ENCODE results near the gene SPEN.

Gene SPEN

GRCh38 chr1:15941899-15942660 is 94.6 kb downstream of the SPEN start:
- Histone ChIP-seq H3K4me1 (ENCODE audit: control insufficient read depth, insufficient read depth, low read length) (no peaks in the 10 kb centered on the region), H3K36me3 (ENCODE audit: control insufficient read depth, insufficient read depth, low read length) (peaks cover 63% of the 10 kb centered on the region), H3K9me3 (ENCODE audit: control insufficient read depth, low read length) (no peaks in the 10 kb centered on the region), H3K27ac (ENCODE audit: insufficient read depth, low read depth, low read length, poor library complexity, severe bottlenecking) (no peak overlapping the region), H3K27me3 (ENCODE audit: control insufficient read depth, insufficient read depth, low read length, poor library complexity, severe bottlenecking) (no peaks in the 10 kb centered on the region), H3K4me3 (ENCODE audit: insufficient read depth, low read depth, low read length) (no peak overlapping the region)
- WGBS, 2 experiments: 95 to 96% methylated on average over 32 of the region's 32 CpGs

GRCh38 chr1:15942661-15943327 is 95.3 kb downstream of the SPEN start:
- Histone ChIP-seq H3K27ac (ENCODE audit: insufficient read depth, low read depth, low read length, poor library complexity, severe bottlenecking) (no peak overlapping the region), H3K9me3 (ENCODE audit: control insufficient read depth, low read length) (no peaks in the 10 kb centered on the region), H3K27me3 (ENCODE audit: control insufficient read depth, insufficient read depth, low read length, poor library complexity, severe bottlenecking) (no peaks in the 10 kb centered on the region), H3K36me3 (ENCODE audit: control insufficient read depth, insufficient read depth, low read length) (peaks cover 59% of the 10 kb centered on the region), H3K4me3 (ENCODE audit: insufficient read depth, low read depth, low read length) (no peak overlapping the region), H3K4me1 (ENCODE audit: control insufficient read depth, insufficient read depth, low read length) (no peaks in the 10 kb centered on the region)
- WGBS, 2 experiments: 95 to 96% methylated on average over 18 of the region's 18 CpGs

DNA sequence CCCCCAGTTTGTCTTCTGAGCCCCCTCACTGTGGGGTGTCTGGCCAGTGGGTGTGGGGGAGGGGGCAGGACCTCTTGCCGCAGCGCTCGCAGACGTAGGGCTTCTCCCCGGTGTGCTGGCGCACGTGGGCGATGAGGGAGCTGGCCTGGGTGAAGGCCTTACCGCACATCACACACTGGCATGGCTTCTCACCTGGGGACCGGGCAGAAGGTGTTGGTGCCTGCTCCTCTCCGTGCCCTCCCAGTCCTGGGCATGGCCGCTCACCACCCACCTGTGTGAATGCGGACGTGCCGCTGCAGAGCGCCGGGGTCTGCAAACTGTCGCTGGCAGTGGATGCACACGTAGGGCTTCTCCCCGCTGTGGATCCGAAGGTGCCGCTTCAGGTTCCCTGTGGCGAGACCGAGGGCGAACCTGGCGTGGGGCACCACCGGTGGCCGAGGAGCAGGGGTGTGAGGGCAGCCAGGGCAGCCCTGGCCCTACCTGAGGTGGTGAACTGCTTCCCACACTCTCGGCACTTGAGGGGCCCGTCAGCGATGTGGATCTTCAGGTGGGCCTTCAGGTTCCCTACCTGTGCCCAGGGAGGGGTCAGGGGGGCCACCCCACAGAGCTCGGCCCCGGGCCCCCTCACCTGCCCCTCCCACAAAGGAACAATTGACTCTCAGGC is 96.0 kb downstream of the SPEN start:
- 96% methylated on average over 33 of the region's 33 CpGs for WGBS, 2 experiments
- H3K4me1 ChIP-seq (ENCODE audit: control insufficient read depth, insufficient read depth, low read length): peaks cover 3% of the 10 kb centered on the region
- no peak overlapping the region for H3K4me3 ChIP-seq (ENCODE audit: insufficient read depth, low read depth, low read length)
- H3K27ac ChIP-seq (ENCODE audit: insufficient read depth, low read depth, low read length, poor library complexity, severe bottlenecking): no peak overlapping the region
- no peaks in the 10 kb centered on the region for H3K9me3 ChIP-seq (ENCODE audit: control insufficient read depth, low read length)
- H3K36me3 ChIP-seq (ENCODE audit: control insufficient read depth, insufficient read depth, low read length): peaks cover 57% of the 10 kb centered on the region
- no peaks in the 10 kb centered on the region for H3K27me3 ChIP-seq (ENCODE audit: control insufficient read depth, insufficient read depth, low read length, poor library complexity, severe bottlenecking)

GRCh38 chr1:15943992-15944307 is 96.4 kb downstream of the SPEN start:
- H3K27me3 ChIP-seq (ENCODE audit: control insufficient read depth, insufficient read depth, low read length, poor library complexity, severe bottlenecking): no peaks in the 10 kb centered on the region
- no peaks in the 10 kb centered on the region for H3K9me3 ChIP-seq (ENCODE audit: control insufficient read depth, low read length)
- H3K27ac ChIP-seq (ENCODE audit: insufficient read depth, low read depth, low read length, poor library complexity, severe bottlenecking): no peak overlapping the region
- H3K4me1 ChIP-seq (ENCODE audit: control insufficient read depth, insufficient read depth, low read length): peaks cover 8% of the 10 kb centered on the region
- no peak overlapping the region for H3K4me3 ChIP-seq (ENCODE audit: insufficient read depth, low read depth, low read length)
- 96 to 97% methylated on average over 22 of the region's 22 CpGs for WGBS, 2 experiments
- H3K36me3 ChIP-seq (ENCODE audit: control insufficient read depth, insufficient read depth, low read length): peaks cover 52% of the 10 kb centered on the region

GRCh38 chr1:15944308-15945010 is 97.0 kb downstream of the SPEN start:
- Histone ChIP-seq H3K4me3 (ENCODE audit: insufficient read depth, low read depth, low read length) (no peak overlapping the region), H3K9me3 (ENCODE audit: control insufficient read depth, low read length) (no peaks in the 10 kb centered on the region), H3K27me3 (ENCODE audit: control insufficient read depth, insufficient read depth, low read length, poor library complexity, severe bottlenecking) (no peaks in the 10 kb centered on the region), H3K36me3 (ENCODE audit: control insufficient read depth, insufficient read depth, low read length) (peaks cover 49% of the 10 kb centered on the region), H3K27ac (ENCODE audit: insufficient read depth, low read depth, low read length, poor library complexity, severe bottlenecking) (no peak overlapping the region), H3K4me1 (ENCODE audit: control insufficient read depth, insufficient read depth, low read length) (peaks cover 13% of the 10 kb centered on the region)
- WGBS, 2 experiments: 95 to 96% methylated on average over 55 of the region's 55 CpGs

- no peak overlapping the region for H3K27ac ChIP-seq (ENCODE audit: insufficient read depth, low read depth, low read length, poor library complexity, severe bottlenecking)
- H3K36me3 ChIP-seq (ENCODE audit: control insufficient read depth, insufficient read depth, low read length): peaks cover 49% of the 10 kb centered on the region
- no peak overlapping the region for H3K4me3 ChIP-seq (ENCODE audit: insufficient read depth, low read depth, low read length)
- whole genome bisulfite sequencing, 2 experiments: 94 to 95% methylated on average over 39 of the region's 39 CpGs
- peaks cover 21% of the 10 kb centered on the region for H3K4me1 ChIP-seq (ENCODE audit: control insufficient read depth, insufficient read depth, low read length)
- H3K9me3 ChIP-seq (ENCODE audit: control insufficient read depth, low read length): no peaks in the 10 kb centered on the region
- H3K27me3 ChIP-seq (ENCODE audit: control insufficient read depth, insufficient read depth, low read length, poor library complexity, severe bottlenecking): no peaks in the 10 kb centered on the region
Measured at GRCh38 chr1:15945011-15945831, 97.7 kb downstream of the SPEN start.

GRCh38 chr1:15945832-15946448 is 98.4 kb downstream of the SPEN start:
- Histone ChIP-seq H3K9me3 (ENCODE audit: control insufficient read depth, low read length) (no peaks in the 10 kb centered on the region), H3K36me3 (ENCODE audit: control insufficient read depth, insufficient read depth, low read length) (peaks cover 42% of the 10 kb centered on the region), H3K4me3 (ENCODE audit: insufficient read depth, low read depth, low read length) (no peak overlapping the region), H3K27ac (ENCODE audit: insufficient read depth, low read depth, low read length, poor library complexity, severe bottlenecking) (no peak overlapping the region), H3K27me3 (ENCODE audit: control insufficient read depth, insufficient read depth, low read length, poor library complexity, severe bottlenecking) (no peaks in the 10 kb centered on the region), H3K4me1 (ENCODE audit: control insufficient read depth, insufficient read depth, low read length) (peaks cover 22% of the 10 kb centered on the region)
- 94 to 95% methylated on average over 17 of the region's 17 CpGs for WGBS, 2 experiments

DNA sequence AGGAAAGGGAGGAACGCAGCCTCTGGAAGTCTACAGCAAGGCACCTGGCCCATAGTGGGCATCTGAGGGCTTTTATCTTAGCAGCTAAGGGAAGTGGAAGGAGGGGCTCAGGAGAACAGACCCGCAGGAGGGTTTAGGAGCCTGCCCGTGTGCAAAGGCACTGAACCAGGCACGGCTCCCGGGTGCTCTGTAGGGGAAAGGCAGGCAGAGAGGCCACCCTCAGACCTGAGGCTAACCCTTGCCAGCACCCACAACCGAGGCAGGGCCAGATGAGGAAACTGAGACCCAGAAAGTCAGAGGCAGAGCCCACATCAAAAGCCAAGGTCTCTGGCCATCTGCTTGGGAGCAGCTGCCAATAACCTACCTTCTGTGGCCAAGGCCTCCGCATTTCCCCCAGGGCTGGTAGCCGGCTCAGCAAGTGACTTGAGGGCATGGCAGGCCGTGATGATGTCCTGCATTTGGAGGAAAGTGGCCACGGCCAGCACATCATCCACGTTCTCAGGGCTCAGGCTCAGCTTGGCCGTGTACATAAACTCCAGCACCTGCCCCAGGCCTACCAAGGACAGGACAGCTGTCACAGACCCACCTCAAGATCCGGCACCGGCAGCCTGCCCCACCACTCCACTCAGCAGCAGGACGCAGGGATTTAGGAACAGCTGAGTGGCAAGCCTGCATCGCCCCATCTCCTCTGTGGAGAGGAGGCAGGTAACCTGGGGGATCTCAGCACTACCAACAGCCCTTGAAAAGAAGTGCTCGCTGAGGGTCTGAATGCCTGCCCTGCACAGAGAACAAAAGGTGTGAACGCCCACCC is 99.3 kb downstream of the SPEN start:
- Histone ChIP-seq H3K4me1 (ENCODE audit: control insufficient read depth, insufficient read depth, low read length) (peaks cover 26% of the 10 kb centered on the region), H3K27me3 (ENCODE audit: control insufficient read depth, insufficient read depth, low read length, poor library complexity, severe bottlenecking) (no peaks in the 10 kb centered on the region), H3K27ac (ENCODE audit: insufficient read depth, low read depth, low read length, poor library complexity, severe bottlenecking) (no peak overlapping the region), H3K36me3 (ENCODE audit: control insufficient read depth, insufficient read depth, low read length) (peaks cover 37% of the 10 kb centered on the region), H3K4me3 (ENCODE audit: insufficient read depth, low read depth, low read length) (no peak overlapping the region), H3K9me3 (ENCODE audit: control insufficient read depth, low read length) (no peaks in the 10 kb centered on the region)
- 94 to 95% methylated on average over 18 of the region's 18 CpGs for WGBS, 2 experiments

Measured in ectodermal cell (in vitro differentiated cells).